HG03558 (cell line): ENCODE measurements around the gene HYAL4.
"Not testable (repeated sequence)": the region's sequence is repeated elsewhere in the genome, so short reads cannot be mapped to it uniquely, and the experiment has no call there.

Source experiments
- ATAC-seq: cut with Tn5 transposase; IDR thresholded peaks from one replicate; pipeline ENCODE4 v1.9.1; 2021; ENCODE audit warnings: moderate number of reproducible peaks; ENCODE audit not compliant: unreplicated experiment; ENCODE audit errors: extremely low read depth

Gene HYAL4

GRCh38 chr7:123846217-123846891, 1.4 kb downstream of the HYAL4 start:
- no peak for ATAC-seq

- ATAC-seq = no peak
Measured at GRCh38 chr7:123847868-123848267, 2.9 kb downstream of the HYAL4 start.

- ATAC-seq = no peak
Measured at GRCh38 chr7:123849855-123850254, 4.9 kb downstream of the HYAL4 start.

GRCh38 chr7:123851404-123851803, 6.4 kb downstream of the HYAL4 start:
- not testable (repeated sequence) for ATAC-seq

- ATAC-seq = not testable (repeated sequence)
Measured at GRCh38 chr7:123854291-123854690, 9.3 kb downstream of the HYAL4 start.

GRCh38 chr7:123856428-123856827, 11.5 kb downstream of the HYAL4 start:
- ATAC-seq = not testable (repeated sequence)

- ATAC-seq = no peak
Measured at GRCh38 chr7:123860848-123861247, 15.9 kb downstream of the HYAL4 start.

GRCh38 chr7:123862775-123863174, 17.8 kb downstream of the HYAL4 start:
- no peak for ATAC-seq

- ATAC-seq = no peak
Measured at GRCh38 chr7:123863461-123863860, 18.5 kb downstream of the HYAL4 start.

GRCh38 chr7:123864012-123864411, 19.0 kb downstream of the HYAL4 start:
- no peak for ATAC-seq

- ATAC-seq = no peak
Measured at GRCh38 chr7:123864436-123864835, 19.5 kb downstream of the HYAL4 start.

GRCh38 chr7:123864966-123865365, 20.0 kb downstream of the HYAL4 start:
- ATAC-seq = no peak

- ATAC-seq = peak; percentile 92
Measured at GRCh38 chr7:123865517-123866117, 20.6 kb downstream of the HYAL4 start.

- ATAC-seq = no peak
Measured at GRCh38 chr7:123867225-123867624, 22.3 kb downstream of the HYAL4 start.

- peak; percentile 66 for ATAC-seq
Measured at GRCh38 chr7:123871998-123872867, 27.3 kb downstream of the HYAL4 start.

- ATAC-seq = no peak
Measured at GRCh38 chr7:123872908-123873307, 27.9 kb downstream of the HYAL4 start.

- no peak for ATAC-seq
Measured at GRCh38 chr7:123876557-123877256, 31.7 kb downstream of the HYAL4 start.

- ATAC-seq = no peak
Measured at GRCh38 chr7:123879628-123880027, 34.7 kb downstream of the HYAL4 start.

GRCh38 chr7:123881300-123881699, 36.3 kb downstream of the HYAL4 start:
- ATAC-seq = no peak

GRCh38 chr7:123883154-123883553, 38.2 kb downstream of the HYAL4 start:
- ATAC-seq = no peak

- ATAC-seq = no peak
Measured at GRCh38 chr7:123888192-123888591, 43.2 kb downstream of the HYAL4 start.
